Superior temporal gyrus (tissue), 1 donor: ENCODE data around the gene GGT6.
"Not testable (repeated sequence)": the region's sequence is repeated elsewhere in the genome, so short reads cannot be mapped to it uniquely, and the experiment has no call there.

ENCODE experiments used
- DNase-seq: peaks from one replicate; pipeline ENCODE4 v3.0.0-alpha.2; 2016; ENCODE audit errors: extremely low spot score

Gene GGT6

GRCh38 chr17:4560421-4560820 lies at the start of gene GGT6:
Gene GGT6 (minus strand): TSS chr17:4560577. CDS start chr17:4560521, 56 bp downstream.
- no peak for DNase-seq

DNA sequence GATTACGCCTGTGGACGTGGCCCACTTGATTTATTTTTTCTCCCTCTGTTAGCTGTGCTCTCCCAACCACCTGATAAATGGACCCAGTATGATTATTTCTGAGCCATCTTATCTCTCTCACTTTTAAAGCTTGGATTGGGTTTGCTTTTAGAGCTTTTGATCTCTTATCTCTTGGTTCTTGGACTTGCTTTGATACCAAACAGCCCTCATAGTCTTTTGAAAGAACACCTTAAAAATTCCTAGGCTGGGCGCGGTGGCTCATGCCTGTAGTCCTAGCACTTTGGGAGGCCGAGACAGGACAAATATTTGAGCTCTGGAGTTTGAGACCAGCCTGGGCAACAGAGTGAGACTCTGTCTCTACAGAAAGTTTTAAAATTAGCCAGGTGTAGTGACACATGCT lies 49.8 kb upstream of the GGT6 start:
- DNase-seq, result no peak

DNA sequence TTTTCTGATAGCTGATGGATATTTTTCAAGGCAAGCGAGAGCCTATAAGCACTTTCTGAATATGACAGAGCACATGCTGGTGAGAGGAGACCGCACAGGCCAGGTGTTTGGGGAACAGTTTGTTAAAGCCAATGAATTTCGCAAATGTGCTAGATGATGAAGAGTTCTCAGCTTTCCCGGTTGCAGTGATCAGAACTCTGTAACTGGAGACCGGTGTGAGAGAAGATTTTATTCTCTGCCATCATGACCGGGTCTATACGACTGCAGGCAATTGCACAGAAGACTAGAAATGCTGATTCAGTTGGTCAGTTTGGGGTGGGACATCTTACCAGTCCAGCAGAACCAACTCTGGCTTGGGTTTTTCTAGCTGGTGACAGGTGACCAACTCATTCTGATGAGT lies 49.4 kb upstream of the GGT6 start:
- no peak for DNase-seq

GRCh38 chr17:4607773-4608187 lies 47.4 kb upstream of the GGT6 start:
- DNase-seq, result peak; percentile 42

GRCh38 chr17:4607261-4607741 lies 46.9 kb upstream of the GGT6 start:
- no peak for DNase-seq

DNA sequence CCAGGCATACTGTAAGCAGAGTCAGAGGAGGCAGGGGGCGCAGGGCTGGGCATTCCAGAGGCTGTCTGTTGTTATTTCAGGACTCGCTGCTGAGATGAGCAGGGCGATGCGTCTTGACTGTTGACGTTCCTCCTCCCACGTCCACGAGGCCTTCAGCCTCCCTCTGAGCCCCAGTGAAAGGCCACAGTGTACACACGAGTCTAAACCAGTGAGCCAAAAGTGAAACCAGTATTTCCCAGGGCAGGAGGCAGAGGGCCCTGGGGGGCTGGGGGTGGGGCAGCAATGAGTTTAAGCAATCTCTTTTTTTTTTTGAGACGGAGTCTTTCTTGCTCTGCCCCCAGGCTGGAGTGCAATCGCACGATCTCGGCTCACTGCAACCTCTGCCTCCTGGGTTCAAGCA lies 45.4 kb upstream of the GGT6 start:
- DNase-seq, result no peak

DNA sequence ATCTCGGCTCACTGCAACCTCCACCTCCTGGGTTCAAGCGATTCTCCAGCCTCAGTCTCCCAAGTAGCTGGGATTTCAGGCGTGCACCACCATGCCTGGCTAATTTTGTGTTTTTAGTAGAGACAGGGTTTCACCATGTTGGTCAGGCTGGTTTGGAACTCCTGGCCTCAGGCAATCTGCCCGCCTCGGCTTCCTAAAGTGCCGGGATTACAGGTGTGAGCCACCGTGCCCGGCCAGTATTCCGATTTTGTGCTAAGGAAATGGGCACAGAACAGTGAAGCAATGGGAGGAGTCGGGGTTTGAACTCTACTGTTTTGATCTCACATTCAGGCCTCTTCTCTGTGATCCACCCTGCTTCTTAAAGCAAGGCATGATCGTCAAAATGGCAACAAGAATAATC lies 44.4 kb upstream of the GGT6 start:
- not testable (repeated sequence) for DNase-seq

DNA sequence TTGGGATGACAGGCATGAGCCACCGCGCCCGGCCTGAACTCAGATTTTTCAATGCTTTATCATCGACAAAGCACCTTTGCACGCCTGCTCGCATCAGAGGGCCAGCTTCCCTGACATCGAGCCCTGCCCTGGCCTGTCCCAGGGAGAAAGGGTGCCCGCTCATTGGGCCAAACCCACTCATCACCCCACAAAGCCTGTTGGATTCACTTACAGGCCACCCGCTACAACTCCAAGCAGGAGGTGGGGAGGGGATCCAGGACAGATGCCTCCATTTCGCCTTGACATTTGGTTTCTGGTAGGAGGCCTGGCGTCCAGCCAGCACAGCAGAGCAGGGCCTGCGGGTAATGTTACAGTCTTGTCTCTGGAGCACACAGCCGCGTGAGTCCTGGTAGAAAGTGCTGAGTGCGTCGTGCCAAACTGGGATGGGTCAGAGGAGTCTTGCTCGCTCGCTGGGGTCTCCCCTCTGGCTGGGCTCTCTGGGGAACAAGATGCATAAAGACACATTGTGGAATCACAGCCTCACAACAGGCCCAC lies 43.8 kb upstream of the GGT6 start:
- no peak for DNase-seq

GRCh38 chr17:4602041-4602440 lies 41.7 kb upstream of the GGT6 start:
- DNase-seq, result no peak

- no peak for DNase-seq
Observed at GRCh38 chr17:4601326-4601725, 40.9 kb upstream of the GGT6 start.

DNA sequence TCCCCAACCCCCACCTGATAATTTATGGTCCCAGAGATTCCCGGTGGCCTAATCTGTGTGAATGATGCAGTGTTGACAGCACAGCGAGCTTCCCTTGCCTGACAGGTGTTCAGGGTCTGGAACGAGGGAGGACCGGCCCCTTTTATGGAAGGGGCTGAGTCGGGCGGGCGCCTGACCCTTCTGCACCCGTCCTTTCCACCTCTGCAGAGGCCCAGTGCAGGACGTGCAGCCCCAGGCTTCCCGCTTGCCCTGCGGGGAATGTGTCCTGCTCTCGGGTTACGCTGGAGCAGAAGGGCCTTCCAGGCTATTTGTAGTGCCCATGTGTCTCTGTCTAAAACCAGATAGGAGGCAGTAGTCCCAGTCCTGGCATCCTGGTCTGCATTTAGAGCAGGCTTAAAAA lies 40.2 kb upstream of the GGT6 start:
- no peak for DNase-seq

DNA sequence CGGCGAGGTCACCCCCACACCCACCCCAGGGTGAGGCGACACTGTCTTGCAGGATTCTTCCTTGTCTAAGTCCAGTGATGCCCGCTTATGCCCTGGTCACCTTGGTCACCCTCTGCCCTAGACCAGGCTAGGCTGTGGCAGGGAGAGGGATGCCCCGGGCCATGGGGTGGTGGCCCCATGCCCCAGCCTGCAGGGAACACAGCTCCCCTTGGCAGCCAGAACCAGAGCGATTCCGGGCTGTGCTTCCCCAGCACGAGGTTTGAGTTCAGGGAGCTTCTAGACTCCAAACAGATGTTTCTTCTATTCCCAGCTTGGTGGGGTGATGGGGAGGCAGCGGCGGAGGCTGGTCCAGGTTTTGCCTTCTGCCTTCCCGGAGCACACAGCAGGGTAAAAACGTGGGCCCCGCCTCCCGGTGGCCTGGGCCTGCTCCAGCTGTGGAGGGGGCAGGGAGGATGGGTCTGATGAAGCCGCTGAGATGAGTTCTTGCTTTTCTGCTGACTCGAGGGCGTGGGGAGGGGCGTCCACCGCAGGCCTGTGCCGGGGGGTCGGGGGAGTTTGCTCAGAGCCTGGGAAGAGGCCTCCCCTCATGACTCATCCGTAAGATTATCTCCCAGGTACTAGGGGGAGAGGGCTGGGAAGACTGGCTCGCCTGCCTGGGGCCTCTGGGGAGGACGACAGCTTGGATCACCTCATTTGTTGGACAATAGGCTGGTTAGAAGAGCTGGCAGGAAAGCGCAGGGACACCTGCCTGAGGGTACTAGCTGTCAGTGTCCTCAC lies 39.3 kb upstream of the GGT6 start:
- no peak for DNase-seq

DNA sequence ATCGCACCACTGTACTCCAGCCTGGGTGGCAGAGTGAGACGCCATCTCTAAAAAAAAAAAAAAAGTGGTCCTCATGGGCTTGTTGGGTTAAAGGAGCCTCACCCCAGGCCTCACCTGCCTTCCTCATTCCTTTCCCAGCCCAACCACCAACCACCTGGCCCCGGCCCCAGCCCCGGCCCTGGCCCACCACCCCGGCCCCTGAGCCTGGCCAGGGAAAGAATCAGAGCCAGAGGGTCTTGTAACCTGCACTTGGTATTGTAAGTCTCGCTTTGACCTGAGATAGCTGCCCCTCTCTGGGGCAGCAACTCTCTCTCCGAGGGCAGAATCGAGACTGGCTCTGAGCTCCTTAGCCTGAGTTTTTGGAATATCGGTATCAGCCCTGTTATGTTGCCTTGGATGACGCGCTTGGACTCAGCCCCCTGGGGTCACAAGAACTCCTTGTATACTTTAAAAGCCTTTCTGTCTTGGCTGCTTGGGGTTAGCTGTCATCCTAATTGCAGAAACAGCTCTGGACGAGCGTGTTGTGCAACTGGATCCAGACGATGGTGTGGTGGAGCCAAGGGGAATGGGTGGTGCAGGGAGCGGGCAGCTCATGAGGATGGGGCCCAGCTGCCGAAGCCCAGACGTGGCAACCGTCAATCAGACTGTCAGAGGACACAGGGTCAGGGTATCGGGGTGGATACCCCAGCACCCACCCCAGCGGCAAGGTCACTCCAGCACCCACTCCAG lies 38.6 kb upstream of the GGT6 start:
- DNase-seq, result no peak

GRCh38 chr17:4597975-4598374 lies 37.6 kb upstream of the GGT6 start:
- no peak for DNase-seq

- no peak for DNase-seq
Observed at GRCh38 chr17:4596636-4597380, 36.4 kb upstream of the GGT6 start.

DNA sequence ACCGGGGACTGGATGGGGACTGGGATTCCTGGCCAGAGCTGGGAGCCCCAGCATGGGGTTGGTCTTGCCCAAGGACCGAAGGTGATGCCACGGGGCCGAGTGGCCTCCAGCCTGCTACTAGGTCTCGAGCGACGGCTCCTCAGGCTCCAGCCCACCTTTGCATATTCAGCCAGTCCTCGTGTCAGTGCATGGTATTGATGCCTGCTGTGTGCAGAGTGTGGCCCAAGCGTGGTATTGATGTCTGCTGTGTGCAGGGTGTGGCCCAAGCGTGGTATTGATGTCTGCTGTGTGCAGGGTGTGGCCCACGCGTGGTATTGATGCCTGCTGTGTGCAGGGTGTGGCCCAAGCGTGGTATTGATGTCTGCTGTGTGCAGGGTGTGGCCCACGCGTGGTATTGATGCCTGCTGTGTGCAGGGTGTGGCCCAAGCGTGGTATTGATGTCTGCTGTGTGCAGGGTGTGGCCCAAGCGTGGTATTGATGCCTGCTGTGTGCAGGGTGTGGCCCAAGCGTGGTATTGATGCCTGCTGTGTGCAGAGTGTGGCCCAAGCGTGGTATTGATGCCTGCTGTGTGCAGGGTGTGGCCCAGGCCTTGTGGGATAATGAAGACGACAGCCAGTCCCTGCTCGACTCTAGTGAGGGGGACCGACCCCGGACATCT lies 35.4 kb upstream of the GGT6 start:
- DNase-seq, result not testable (repeated sequence)

- DNase-seq, result no peak
Observed at GRCh38 chr17:4594931-4595684, 34.7 kb upstream of the GGT6 start.

- no peak for DNase-seq
Observed at GRCh38 chr17:4594406-4594805, 34.0 kb upstream of the GGT6 start.

- DNase-seq, result no peak
Observed at GRCh38 chr17:4593021-4593421, 32.6 kb upstream of the GGT6 start.

- DNase-seq, result no peak
Observed at GRCh38 chr17:4592240-4593005, 32.0 kb upstream of the GGT6 start.
